H1 (cell line): ENCODE measurements around the gene CRYAB. TPM values are rescaled to one million over a fixed set of nuclear protein-coding genes. Genes with fewer than 3 reads are reported as not detected.

Experiments
- BACH1 ChIP-seq: IDR thresholded peaks from 2 replicates; pipeline ENCODE4 v1.6.1; 2012; ENCODE audit warnings: low read length, improper control_type of control experiment
- BCL11A ChIP-seq, 2 experiments: IDR thresholded peaks; one replicate each; pipeline ENCODE4 v1.6.1; 2011; ENCODE audit warnings: low read depth in 2 of 2, low read length in 2 of 2, mild to moderate bottlenecking in 2 of 2
- BRCA1 ChIP-seq: IDR thresholded peaks from 2 replicates; pipeline ENCODE4 v1.6.1; 2012; ENCODE audit warnings: low read depth, low read length, improper control_type of control experiment
- CTBP2 ChIP-seq: IDR thresholded peaks from 2 replicates; pipeline ENCODE4 v1.7.0; 2011; ENCODE audit warnings: borderline replicate concordance, mild to moderate bottlenecking, moderate library complexity, mixed read lengths, low read length; ENCODE audit not compliant: insufficient read depth, insufficient read length
- EZH2 ChIP-seq: fragments of 200-600 bp; sonication (generic); IDR thresholded peaks from 2 replicates; pipeline ENCODE4 v1.7.1; 2012; ENCODE audit warnings: low read depth, mild to moderate bottlenecking, moderate library complexity, low read length, inconsistent platforms; ENCODE audit not compliant: severe bottlenecking
- SAP30 ChIP-seq: fragments of 300-600 bp; sonication (generic); IDR thresholded peaks from 2 replicates; pipeline ENCODE4 v1.7.1; 2012; ENCODE audit warnings: low read length, moderate library complexity, mild to moderate bottlenecking, inconsistent platforms; ENCODE audit not compliant: insufficient read depth, insufficient replicate concordance
- SP1 ChIP-seq: IDR thresholded peaks from 2 replicates; pipeline ENCODE4 v1.6.1; 2011; ENCODE audit warnings: low read depth, low read length
- SUZ12 ChIP-seq: fragments of 200-600 bp; sonication (generic); IDR thresholded peaks from 2 replicates; pipeline ENCODE4 v1.6.1; 2012; ENCODE audit warnings: mild to moderate bottlenecking, inconsistent platforms, low read length, moderate library complexity, mixed read lengths
- TBP ChIP-seq: IDR thresholded peaks from 2 replicates; pipeline ENCODE4 v1.6.1; 2011; ENCODE audit warnings: low read depth, low read length, improper control_type of control experiment
- polyA plus RNA-seq, 7 experiments: library from polyadenylated mRNA; depleted of rRNA in 3 of 7; stranded (reverse) in 5 of 7; unstranded in 2 of 7; fragments of >200 nt in 5 of 7; fragments of 200-250 nt in 2 of 7; gene quantifications; 1 replicate in 5 of 7; 2 replicates in 1 of 7; 4 replicates in 1 of 7; pipeline versions ENCODE4 v1.2.1 to v1.2.3, GENCODE V29; 2011 to 2013; ENCODE audit warnings: missing spikeins in 2 of 7, mixed read lengths in 2 of 7
- total RNA-seq: library from RNA; stranded (reverse); fragmentation: NEBNext Ultra II Directional; extraction: Animal tissue kit (Norgen Biotek cat#: 25700); gene quantifications from 2 replicates; pipeline ENCODE4 v1.2.1, GENCODE V29; 2021
- TF ChIP-seq, protein P1 (sequence below): fragments of 300-600 bp; sonication (generic); IDR thresholded peaks from 2 replicates; pipeline ENCODE4 v1.7.1; 2012; ENCODE audit warnings: low read length, moderate library complexity, mild to moderate bottlenecking, inconsistent platforms; ENCODE audit not compliant: insufficient replicate concordance

CRYAB gene
- total and polyA plus RNA-seq, 2 of the 8 experiments (the other 6 are each of a cell fraction or from before 2014, with no cell fraction given), result 1.9 to 2.0 TPM

DNA sequence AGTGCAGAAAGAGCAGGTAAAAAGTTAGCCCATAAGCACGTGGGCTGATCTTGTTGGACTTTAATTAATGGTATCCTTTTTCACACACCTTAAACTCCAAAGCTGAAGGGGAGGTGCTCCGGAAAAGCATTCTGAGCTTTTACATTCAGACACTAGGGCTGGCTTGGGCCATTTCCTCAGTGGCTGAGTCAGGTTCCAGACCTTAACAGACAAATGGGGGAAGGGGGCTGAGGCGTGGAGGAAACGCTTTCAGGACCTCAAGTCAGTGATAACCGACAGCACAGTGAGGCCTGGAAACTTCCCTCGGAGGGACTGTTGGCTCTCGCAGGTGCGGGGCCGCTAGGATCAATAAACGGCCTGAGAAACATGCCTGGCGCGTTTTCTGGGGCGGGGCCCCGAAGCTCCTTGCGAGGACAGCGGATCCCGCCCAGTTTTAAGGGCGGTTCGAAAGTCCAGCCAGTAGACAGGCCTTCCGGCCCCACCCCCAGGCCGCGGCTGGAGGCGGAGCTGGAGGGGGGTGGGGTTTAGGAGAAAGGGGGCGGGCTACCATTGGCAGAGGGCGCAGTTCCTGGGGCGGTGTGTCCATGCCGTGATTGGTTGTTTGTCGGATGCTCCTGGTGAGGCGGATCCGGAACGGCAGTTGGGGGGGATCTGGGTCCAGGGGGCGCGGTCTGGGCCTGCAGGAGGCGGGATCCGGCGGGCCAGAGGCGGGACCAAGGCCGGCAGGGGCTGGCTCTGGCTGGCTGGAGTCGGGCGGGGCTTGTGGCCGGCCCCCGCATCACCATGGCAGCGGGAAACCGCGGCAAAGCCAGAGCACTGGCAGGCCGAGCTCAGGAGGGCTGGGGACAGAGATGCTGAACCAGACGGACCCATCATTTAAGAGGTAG, 15.2 kb upstream of the CRYAB start (continued):
- TF ChIP-seq, protein P1, sequence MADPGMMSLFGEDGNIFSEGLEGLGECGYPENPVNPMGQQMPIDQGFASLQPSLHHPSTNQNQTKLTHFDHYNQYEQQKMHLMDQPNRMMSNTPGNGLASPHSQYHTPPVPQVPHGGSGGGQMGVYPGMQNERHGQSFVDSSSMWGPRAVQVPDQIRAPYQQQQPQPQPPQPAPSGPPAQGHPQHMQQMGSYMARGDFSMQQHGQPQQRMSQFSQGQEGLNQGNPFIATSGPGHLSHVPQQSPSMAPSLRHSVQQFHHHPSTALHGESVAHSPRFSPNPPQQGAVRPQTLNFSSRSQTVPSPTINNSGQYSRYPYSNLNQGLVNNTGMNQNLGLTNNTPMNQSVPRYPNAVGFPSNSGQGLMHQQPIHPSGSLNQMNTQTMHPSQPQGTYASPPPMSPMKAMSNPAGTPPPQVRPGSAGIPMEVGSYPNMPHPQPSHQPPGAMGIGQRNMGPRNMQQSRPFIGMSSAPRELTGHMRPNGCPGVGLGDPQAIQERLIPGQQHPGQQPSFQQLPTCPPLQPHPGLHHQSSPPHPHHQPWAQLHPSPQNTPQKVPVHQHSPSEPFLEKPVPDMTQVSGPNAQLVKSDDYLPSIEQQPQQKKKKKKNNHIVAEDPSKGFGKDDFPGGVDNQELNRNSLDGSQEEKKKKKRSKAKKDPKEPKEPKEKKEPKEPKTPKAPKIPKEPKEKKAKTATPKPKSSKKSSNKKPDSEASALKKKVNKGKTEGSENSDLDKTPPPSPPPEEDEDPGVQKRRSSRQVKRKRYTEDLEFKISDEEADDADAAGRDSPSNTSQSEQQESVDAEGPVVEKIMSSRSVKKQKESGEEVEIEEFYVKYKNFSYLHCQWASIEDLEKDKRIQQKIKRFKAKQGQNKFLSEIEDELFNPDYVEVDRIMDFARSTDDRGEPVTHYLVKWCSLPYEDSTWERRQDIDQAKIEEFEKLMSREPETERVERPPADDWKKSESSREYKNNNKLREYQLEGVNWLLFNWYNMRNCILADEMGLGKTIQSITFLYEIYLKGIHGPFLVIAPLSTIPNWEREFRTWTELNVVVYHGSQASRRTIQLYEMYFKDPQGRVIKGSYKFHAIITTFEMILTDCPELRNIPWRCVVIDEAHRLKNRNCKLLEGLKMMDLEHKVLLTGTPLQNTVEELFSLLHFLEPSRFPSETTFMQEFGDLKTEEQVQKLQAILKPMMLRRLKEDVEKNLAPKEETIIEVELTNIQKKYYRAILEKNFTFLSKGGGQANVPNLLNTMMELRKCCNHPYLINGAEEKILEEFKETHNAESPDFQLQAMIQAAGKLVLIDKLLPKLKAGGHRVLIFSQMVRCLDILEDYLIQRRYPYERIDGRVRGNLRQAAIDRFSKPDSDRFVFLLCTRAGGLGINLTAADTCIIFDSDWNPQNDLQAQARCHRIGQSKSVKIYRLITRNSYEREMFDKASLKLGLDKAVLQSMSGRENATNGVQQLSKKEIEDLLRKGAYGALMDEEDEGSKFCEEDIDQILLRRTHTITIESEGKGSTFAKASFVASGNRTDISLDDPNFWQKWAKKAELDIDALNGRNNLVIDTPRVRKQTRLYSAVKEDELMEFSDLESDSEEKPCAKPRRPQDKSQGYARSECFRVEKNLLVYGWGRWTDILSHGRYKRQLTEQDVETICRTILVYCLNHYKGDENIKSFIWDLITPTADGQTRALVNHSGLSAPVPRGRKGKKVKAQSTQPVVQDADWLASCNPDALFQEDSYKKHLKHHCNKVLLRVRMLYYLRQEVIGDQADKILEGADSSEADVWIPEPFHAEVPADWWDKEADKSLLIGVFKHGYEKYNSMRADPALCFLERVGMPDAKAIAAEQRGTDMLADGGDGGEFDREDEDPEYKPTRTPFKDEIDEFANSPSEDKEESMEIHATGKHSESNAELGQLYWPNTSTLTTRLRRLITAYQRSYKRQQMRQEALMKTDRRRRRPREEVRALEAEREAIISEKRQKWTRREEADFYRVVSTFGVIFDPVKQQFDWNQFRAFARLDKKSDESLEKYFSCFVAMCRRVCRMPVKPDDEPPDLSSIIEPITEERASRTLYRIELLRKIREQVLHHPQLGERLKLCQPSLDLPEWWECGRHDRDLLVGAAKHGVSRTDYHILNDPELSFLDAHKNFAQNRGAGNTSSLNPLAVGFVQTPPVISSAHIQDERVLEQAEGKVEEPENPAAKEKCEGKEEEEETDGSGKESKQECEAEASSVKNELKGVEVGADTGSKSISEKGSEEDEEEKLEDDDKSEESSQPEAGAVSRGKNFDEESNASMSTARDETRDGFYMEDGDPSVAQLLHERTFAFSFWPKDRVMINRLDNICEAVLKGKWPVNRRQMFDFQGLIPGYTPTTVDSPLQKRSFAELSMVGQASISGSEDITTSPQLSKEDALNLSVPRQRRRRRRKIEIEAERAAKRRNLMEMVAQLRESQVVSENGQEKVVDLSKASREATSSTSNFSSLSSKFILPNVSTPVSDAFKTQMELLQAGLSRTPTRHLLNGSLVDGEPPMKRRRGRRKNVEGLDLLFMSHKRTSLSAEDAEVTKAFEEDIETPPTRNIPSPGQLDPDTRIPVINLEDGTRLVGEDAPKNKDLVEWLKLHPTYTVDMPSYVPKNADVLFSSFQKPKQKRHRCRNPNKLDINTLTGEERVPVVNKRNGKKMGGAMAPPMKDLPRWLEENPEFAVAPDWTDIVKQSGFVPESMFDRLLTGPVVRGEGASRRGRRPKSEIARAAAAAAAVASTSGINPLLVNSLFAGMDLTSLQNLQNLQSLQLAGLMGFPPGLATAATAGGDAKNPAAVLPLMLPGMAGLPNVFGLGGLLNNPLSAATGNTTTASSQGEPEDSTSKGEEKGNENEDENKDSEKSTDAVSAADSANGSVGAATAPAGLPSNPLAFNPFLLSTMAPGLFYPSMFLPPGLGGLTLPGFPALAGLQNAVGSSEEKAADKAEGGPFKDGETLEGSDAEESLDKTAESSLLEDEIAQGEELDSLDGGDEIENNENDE, result no peak
- TF ChIP-seq EZH2, result no peak
- no peak for TF ChIP-seq CTBP2
- TF ChIP-seq BACH1, result no peak
- no peak for TF ChIP-seq BRCA1
- peak; percentile 71; the same call in 1 of the 2 replicates for TF ChIP-seq SP1
- TF ChIP-seq SUZ12, result no peak
- TF ChIP-seq TBP, result peak; percentile 75
- TF ChIP-seq SAP30, result no peak
- TF ChIP-seq BCL11A (IDR thresholded peaks at IDR 0.05; ENCODE audit: low read depth in 2 of 2, low read length in 2 of 2), result no peak
